Measurements from ENCODE around the gene ANKRD30A.
"Not testable (repeated sequence)": the region's sequence is repeated elsewhere in the genome, so short reads cannot be mapped to it uniquely, and the experiment has no call there.

The ANKRD30A gene

DNA sequence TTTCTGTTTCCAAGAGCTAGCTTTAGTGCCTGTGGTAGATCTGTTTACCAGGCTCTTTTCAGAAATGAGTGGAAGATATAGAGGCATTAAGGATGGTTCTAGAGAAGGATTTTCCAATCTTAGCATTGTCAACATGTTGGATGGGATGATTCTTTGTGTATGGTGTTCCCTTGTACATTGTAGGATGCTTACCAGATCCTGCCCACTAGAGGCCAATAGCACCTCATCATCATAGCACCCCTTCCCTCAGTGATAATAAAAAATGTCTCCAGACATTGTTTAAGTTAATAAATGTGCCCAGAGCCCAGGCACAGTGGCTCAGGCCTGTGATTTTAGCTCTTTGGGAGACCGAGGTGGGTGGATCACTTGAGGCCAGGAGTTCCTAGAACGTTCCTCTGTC lies 121.2 kb downstream of the ANKRD30A start:
- no peak overlapping the region for H3K4me3 ChIP-seq (ENCODE audit: low read length)
- no peak for DNase-seq (ENCODE audit: low read depth, low spot score)

DNA sequence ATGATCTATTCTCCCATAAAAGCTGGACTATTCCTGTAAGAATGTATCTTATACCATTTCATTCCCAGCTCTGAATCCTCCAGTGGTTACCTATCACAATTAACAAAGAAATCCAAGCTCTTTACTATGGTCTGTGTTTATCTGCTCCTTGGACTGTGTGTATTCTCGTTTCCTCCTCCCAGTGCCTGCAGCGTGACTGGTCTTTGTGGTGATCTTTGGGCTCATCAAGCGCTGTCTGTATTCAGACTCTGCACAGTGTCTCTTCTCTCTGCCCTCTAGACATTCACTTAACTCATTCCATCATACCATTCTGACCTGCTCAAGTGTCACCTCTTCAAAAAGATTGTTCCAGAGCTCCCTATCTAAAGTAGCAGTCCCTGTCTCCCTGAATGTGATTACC lies 130.4 kb downstream of the ANKRD30A start:
- H3K4me3 ChIP-seq (ENCODE audit: low read length); DNase-seq (ENCODE audit: low read depth, low spot score): not testable (repeated sequence)

DNA sequence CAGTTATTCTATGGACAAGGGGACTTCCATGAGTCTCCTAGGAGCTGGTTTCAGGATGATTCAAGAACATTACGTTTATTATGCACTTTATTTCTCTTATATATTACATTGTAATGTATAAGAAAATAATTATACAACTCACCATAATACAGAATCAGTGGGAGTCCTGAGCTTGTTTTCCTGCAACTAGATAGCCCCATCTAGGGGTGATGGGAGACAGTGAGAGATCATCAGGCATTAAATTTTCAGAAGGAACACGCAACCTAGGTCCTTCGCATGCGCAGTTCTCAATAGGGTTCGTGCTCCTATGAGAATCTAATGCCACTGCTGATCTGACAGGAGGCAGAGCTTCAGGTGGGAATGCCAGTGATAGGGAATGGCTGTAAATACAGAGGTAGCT lies 137.9 kb downstream of the ANKRD30A start:
- peak; percentile 4 for DNase-seq (ENCODE audit: low read depth, low spot score)
- H3K4me3 ChIP-seq (ENCODE audit: low read length) = no peak overlapping the region

DNA sequence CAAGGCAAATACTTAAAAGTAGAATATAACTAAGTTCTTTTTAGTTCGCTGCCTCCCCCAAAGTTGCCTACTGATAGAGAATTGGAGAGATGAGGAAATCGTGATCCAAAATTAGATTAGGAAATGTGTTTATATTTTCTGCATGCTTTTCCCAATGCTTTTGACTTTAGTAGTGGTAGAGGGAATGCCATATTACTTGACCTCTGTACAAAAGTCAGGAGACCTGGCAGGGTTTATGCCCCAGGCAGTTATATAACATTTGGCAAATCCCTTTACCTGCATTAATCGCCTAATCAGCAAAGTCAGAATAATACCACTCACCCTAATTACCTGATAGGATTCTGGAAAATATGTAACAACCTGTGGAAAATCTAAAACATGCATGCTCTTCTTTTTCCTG lies 142.9 kb downstream of the ANKRD30A start:
- H3K4me3 ChIP-seq (ENCODE audit: low read length) = no peak overlapping the region
- no peak for DNase-seq (ENCODE audit: low read depth, low spot score)

DNA sequence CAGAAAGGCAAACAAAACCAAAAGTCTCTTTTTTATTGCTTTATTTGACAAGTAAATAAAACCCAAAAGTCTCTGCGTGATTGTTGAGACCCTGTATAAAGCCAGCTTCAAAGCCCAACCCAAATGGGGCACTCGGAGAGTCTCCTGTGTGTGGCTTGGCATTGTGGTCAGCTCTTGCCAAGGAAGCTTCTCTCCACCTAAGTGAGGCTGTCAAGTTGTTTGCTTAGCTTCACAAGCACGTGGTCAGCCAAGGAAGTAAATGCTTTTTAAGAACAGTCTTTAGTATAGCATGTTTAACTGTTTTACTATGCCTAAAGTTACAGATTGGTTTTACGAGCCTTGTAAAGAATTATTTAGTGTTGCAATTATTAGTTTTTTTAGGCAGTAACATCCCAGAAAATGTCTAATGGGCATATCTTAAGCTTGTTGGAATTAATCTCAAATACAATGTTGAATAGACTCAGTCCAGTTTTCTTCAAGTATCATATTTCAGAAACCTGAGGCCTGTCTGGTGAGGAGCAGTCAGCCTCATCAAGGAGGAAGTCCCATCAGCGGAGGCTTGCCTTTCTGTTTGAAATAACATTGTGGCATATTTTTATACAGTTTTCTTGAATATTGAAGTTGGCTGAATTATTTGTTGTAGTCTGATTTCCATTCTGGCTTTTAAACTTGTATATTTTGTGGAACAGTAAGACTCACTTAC lies 144.3 kb downstream of the ANKRD30A start:
- DNase-seq (ENCODE audit: low read depth, low spot score) = no peak
- H3K4me3 ChIP-seq (ENCODE audit: low read length) = no peak overlapping the region

DNA sequence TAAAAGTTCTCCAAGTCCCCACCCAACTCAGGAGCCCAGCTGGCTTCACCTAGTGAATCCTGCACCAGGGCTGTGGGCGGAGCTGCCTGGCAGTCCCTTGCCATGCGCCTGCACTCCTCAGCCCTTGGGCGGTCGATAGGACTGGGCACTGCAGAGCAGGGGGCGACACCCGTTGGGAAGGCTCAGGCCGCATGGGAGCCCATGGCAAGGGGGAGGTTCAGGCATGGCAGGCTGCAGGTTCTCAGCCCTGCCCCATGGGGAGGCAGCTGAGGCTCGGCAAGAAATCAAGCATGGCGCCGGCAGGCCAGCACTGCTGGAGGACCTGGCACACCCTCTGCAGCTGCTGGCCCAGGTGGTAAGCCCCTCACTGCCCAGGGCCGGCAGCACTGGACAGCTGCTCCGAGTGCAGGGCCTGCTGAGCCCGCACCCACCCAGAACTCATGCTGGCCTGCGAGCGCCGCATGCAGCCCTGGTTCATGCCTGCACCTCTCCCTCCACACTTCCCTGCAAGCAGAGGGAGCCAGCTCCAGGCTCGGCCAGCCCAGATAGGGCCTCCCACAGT lies 149.9 kb downstream of the ANKRD30A start:
- H3K4me3 ChIP-seq (ENCODE audit: low read length) = no peak overlapping the region
- DNase-seq (ENCODE audit: low read depth, low spot score) = no peak

DNA sequence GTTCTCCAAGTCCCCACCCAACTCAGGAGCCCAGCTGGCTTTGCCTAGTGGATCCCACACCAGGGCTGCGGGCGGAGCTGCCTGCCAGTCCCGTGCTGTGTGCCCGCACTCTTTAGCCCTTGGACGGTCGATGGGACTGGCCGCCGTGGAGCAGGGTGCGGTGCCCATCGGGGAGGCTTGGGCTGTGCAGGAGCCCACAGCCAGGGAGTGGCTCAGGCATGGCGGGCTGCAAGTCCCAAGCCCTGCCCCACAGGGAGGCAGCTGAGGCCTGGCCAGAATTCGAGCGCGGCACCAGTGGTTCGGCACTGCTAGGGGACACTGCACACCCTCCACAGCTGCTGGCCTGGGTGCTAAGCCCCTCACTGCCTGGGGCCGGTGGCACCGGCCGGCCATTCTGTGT lies 159.7 kb downstream of the ANKRD30A start:
- H3K4me3 ChIP-seq (ENCODE audit: low read length) = no peak overlapping the region
- DNase-seq (ENCODE audit: low read depth, low spot score) = no peak

DNA sequence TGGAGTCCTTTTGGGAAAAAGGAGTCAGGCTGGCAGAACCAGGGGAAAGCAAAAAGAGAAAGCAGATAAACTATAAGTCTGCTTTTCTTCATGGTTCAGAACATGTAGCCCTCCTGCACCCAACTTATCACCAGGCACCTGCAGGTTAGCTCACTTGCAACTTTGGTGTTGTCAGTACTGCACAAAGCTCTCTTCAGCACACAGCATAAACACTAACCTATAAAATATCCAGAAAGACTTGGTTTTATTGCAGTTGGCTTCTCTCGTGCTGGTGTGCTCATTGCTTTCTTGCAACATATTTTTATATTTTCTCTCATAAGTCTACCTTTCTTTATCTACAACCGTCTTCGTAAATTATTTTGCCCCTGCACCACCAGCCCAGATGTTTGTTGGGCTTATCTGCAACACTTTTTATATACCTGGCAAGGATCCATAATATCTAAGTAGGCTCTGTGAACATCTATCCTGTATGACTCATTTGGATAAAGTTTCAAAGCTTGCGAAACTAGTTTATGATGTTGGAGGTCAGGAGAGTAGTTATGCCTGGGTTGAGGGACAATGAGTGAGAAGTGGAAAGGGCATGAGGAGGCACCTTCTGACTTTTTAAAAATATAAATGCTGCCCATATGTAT lies 164.6 kb downstream of the ANKRD30A start:
- H3K4me3 ChIP-seq (ENCODE audit: low read length) = no peak overlapping the region
- DNase-seq (ENCODE audit: low read depth, low spot score) = no peak

DNA sequence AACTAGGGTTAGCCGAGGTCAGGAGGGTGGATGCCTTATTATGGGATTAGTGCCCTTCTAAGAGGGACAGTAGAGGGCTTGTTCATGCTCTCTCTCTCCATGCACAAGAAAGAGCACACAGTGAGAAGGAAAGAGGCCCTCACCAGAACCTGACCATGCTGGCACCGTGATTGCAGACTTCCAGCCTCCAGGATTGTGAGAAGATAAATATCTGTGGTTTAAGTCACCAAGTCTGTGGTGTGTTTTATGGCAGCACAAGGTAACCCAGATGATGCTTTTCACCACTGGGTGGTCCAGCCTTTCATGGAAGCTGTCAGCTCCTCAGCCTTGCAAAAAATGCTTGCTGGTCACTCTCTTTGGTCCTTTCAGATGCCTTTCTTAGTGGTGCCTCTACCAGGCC lies 175.9 kb downstream of the ANKRD30A start:
- DNase-seq (ENCODE audit: low read depth, low spot score) = no peak
- no peak overlapping the region for H3K4me3 ChIP-seq (ENCODE audit: low read length)

DNA sequence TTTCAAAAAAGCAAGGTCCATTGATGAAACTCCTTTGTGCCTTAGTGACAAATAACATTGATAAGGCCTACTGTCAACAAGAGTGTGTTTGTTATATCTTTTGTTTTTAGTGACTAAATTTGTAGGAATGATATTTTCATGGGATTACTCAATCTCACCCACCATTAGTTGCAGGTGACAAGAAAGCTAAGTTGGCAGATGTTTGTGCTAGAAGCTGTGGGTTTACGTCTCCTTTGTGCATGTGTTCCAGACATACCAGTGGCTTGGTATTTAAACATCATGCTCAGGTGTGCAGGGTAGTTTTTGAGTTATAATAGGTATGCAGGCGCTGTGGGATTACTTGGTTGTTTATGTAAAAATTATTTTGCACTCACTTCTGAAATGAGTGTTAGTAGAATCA lies 178.6 kb downstream of the ANKRD30A start:
- no peak overlapping the region for H3K4me3 ChIP-seq (ENCODE audit: low read length)
- DNase-seq (ENCODE audit: low read depth, low spot score) = no peak

DNA sequence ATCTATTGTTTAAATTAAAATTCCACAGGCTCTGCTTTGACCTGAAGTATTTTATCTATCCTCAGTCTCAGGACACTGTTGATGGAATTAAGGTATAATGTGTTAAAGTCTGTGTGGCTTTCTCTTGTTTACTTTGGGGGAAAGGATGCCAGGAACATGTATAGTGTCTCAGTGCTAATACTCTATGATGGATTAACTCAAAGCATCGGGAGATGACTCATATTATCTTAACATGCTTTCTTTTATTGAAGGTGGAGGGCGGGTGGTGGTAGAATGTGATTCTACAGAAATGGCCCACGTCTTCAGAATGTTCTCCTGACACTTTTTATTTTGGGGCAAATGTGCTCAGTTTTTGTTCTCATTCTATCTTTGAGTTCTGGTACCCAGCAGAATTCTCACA lies 189.0 kb downstream of the ANKRD30A start:
- no peak overlapping the region for H3K4me3 ChIP-seq (ENCODE audit: low read length)
- no peak for DNase-seq (ENCODE audit: low read depth, low spot score)

DNA sequence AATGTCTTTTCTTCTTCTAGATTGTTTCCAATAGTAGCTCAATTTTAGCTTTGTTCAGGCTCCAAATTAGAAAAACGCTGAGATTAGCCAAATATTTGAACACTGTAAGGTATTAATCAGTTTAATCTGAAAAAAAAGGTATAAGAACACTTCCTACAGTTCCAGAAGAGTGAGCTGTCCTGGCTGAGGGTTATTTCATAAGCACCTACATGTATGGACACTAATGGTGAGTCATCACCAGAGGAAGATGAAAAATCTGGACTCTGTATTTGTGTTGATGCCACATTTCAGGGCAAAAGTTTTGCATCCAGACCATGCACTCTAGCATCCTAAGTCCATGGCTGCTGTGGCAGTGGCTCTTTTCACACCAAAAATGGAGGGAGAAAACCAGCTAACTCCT lies 189.5 kb downstream of the ANKRD30A start:
- no peak for DNase-seq (ENCODE audit: low read depth, low spot score)
- H3K4me3 ChIP-seq (ENCODE audit: low read length) = no peak overlapping the region

DNA sequence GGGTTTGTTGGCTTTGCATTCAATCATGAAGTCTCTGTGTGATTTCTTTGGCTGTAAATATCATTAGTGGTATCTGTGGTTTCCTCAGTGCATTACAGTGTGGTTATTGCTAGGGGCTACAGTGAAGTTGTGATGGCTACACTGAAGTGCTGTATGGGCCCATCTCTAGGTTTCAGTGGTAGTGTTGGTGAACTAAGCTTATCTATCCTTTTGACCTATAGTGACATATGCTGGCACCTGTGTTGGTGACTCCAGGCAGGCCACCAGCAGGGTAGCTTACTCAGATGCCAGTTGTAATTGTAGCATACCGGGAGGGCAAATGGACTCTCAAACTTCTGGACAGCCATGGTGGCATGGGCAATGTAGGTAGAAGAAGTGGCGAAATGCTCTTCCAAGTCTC lies 219.0 kb downstream of the ANKRD30A start:
- DNase-seq (ENCODE audit: low read depth, low spot score) = no peak
- no peak overlapping the region for H3K4me3 ChIP-seq (ENCODE audit: low read length)

DNA sequence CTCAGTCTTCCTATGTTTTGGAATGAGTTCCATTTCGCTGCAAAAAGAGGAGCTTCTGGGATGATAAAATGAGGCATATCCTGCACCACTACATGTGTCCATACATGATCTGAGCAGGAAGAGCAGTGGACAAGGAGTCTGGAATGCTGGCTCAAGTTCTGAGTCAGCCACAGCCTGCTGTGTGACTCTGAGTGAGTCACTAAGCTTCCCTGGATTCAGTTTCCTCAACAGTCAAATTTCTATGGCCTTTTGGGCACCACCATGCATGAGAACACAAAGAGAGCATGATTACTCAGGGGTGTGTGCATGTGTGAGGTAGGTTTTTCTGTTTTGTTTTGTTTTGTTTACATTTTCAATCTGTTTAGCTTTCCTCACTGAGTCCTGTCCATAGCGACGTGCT lies 254.6 kb downstream of the ANKRD30A start:
- no peak overlapping the region for H3K4me3 ChIP-seq (ENCODE audit: low read length)
- no peak for DNase-seq (ENCODE audit: low read depth, low spot score)

DNA sequence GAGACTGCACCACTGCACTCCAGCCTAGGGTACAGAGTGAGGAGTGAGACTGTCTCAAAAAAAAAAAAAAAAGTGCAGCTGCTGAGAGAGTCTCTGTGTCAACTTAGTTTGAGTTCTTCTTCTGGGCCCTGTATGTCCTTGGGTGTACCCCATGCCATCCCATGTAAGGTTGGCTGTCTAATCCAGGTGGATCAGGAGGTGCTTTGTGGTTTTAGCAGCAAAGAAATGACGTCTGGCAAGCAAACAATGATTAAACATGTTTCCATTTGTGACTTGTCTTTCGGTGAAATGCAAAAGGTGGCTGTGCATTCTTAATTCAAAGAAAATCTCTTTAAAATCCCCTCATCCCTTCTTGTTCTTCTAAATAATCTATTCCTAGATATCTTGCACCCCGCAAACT lies 255.9 kb downstream of the ANKRD30A start:
- no peak for DNase-seq (ENCODE audit: low read depth, low spot score)
- no peak overlapping the region for H3K4me3 ChIP-seq (ENCODE audit: low read length)

DNA sequence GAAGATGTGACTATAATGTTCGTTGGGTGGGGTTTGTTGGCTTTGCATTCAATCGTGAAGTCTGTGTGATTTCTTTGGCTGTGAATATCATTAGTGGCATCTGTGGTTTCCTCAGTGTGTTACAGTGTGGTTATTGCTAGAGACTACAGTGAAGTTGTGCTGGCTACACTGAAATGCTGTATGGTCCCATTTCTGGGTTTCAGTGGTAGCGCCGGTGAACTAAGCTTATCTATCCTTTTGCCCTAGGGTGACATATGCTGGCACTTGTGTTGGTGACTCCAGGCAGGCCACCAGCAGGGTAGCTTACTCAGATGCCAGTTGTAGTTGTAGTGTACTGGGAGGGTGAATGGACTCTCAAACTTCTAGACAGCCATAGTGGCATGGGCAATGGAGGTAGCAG lies 259.5 kb downstream of the ANKRD30A start:
- H3K4me3 ChIP-seq (ENCODE audit: low read length) = no peak overlapping the region
- peak; percentile 49 for DNase-seq (ENCODE audit: low read depth, low spot score)

DNA sequence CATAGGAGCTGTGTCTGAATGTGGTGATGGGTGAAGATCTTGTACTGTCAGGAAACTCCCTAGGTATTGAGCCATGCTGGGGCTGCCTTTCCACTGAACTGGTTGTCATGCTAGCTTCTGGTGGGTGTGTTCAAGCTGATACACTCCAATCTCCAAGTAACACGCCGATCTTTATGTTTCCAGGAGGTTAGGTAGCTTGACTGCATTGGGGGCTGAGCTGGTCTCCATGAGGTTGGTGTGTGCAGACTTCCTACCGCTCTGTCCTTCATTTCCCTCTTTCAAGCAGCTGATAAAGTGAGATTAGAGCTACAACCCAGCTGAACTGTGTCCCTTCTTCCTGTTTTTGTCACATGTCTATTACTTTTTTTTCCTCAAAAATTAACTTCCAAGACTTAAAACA lies 265.5 kb downstream of the ANKRD30A start:
- no peak for DNase-seq (ENCODE audit: low read depth, low spot score)
- no peak overlapping the region for H3K4me3 ChIP-seq (ENCODE audit: low read length)

DNA sequence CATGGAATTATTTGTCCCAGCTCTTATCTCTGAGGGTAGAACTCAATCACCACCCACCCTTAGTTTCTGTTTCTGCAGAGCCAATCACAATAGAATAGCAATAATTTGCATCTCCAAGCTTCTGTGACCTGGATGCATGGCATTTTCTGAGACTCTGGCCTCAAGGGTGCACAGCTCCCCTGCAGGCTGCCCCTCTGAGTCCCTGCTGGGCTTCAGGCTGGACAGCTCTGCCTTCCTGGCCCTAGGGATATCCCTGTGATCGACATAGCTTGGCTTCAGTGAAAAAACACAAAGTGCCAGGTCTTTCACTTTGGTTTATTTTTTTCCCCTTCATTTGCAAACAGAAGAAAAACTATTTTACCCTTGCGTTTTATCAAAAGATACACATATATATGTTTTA lies 275.4 kb downstream of the ANKRD30A start:
- H3K4me3 ChIP-seq (ENCODE audit: low read length); DNase-seq (ENCODE audit: low read depth, low spot score): not testable (repeated sequence)

DNA sequence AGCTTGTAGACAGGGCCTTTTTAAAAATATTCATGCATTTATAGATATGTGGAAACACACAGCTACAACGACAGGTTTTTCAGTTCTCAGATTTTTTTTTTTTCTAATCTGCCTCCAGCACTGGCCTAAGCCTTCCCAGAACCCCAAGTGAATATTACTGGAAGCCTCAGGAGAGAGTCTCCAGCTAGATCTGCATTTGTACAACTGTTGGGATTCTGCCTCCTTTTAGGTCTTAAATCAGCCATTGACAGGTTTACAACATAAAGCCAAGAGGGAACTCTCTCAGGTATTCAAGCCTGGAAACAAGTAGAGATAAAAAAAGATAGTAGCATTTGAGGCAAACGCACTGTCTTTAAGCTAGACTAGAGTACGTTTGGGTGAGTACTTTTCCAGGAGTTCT lies 275.8 kb downstream of the ANKRD30A start:
- no peak overlapping the region for H3K4me3 ChIP-seq (ENCODE audit: low read length)
- DNase-seq (ENCODE audit: low read depth, low spot score) = no peak

DNA sequence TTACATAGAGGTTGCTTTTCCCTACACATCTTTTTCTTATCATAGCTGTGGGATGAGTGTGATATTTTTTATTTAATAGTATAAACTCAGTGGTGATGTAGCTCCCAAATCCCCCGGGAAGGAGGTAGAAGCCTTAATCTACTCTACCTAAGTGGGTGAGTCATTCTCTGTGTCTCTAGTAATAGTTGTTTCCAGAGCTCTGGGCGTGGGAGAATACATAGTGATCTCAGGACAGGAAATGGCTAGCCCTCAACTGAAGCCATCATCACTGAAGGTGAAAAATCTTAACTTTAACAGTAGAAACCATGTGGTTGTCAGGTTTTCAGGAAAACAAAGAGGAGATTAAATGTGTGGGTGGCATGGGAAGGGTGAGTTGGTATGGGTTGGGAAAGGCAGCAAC lies 278.4 kb downstream of the ANKRD30A start:
- no peak overlapping the region for H3K4me3 ChIP-seq (ENCODE audit: low read length)
- no peak for DNase-seq (ENCODE audit: low read depth, low spot score)
